ENCODE data around the gene TCEA2.

DNA sequence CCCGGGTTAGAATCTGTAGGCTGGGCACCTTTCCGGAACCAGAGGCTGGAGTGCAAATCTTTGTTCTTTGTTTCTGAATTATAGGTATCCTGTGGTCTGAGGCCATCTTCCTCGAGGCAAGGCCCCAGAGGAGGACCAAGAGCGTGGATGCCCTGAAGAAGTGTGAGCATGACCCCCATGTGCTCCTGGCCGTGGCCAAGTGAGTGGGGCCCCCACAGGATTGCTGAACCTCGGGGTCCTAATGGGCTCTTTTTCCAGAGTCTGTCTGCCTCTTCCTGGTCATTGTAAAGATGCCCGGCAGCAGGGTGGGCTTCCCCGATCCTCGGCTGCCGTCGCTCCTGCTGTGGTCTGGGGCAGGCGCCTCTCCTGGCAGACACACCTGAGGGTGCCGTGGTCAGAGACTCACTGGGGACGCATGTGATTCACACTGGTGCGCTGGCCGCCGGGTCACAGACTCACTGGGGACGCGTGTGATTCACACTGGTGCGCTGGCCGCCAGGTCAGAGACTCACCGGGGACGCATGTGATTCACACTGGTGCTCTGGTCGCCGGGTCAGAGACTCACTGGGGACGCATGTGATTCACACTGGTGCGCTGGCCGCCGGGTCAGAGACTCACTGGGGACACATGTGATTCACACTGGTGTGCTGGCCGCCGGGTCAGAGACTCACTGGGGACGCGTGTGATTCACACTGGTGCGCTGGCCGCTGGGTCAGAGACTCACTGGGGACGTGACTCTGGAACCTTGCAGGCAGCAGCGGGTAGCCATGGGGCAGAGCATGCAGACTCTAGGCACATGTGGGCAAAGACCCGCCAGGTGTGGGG, 33.5 kb upstream of the TCEA2 start:
- TF ChIP-seq POLR2A (IDR thresholded peaks at IDR 0.05; ENCODE audit: low read length) (no peak), GATA1 (IDR thresholded peaks at IDR 0.05; ENCODE audit: low read depth, low read length) (no peak)

Data from erythroblast (primary cell).